GM12874 (cell line): Measurements from ENCODE around the gene ASTN2.

ENCODE experiments used
- TF ChIP-seq, protein P1 (sequence below): IDR thresholded peaks from 2 replicates; pipeline ENCODE4 v1.5.1; 2011; ENCODE audit warnings: low read depth, mild to moderate bottlenecking, control low read depth, low read length, moderate library complexity; ENCODE audit not compliant: insufficient read depth

Gene ASTN2

DNA sequence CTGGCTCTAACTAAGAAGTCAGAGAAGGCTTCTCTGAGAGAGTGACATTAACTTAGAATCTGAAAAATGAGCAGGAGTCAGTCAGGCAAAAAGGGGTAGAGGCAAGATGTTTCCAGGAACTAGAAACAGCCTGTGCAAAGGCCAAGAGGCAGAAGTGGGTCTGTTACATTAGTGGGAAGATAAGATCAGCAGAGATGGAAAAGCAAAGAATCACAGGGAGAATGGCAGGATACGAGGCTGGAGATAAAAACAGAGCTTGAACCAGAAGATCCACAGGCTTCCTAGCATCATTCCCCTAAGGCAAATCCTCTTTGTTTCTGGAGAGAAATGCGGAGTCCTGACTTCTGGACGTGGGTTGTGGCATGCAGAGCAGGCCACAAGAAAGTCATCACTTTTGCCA, 27.4 kb downstream of the ASTN2 start:
- TF ChIP-seq, protein P1, sequence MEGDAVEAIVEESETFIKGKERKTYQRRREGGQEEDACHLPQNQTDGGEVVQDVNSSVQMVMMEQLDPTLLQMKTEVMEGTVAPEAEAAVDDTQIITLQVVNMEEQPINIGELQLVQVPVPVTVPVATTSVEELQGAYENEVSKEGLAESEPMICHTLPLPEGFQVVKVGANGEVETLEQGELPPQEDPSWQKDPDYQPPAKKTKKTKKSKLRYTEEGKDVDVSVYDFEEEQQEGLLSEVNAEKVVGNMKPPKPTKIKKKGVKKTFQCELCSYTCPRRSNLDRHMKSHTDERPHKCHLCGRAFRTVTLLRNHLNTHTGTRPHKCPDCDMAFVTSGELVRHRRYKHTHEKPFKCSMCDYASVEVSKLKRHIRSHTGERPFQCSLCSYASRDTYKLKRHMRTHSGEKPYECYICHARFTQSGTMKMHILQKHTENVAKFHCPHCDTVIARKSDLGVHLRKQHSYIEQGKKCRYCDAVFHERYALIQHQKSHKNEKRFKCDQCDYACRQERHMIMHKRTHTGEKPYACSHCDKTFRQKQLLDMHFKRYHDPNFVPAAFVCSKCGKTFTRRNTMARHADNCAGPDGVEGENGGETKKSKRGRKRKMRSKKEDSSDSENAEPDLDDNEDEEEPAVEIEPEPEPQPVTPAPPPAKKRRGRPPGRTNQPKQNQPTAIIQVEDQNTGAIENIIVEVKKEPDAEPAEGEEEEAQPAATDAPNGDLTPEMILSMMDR, result no peak

DNA sequence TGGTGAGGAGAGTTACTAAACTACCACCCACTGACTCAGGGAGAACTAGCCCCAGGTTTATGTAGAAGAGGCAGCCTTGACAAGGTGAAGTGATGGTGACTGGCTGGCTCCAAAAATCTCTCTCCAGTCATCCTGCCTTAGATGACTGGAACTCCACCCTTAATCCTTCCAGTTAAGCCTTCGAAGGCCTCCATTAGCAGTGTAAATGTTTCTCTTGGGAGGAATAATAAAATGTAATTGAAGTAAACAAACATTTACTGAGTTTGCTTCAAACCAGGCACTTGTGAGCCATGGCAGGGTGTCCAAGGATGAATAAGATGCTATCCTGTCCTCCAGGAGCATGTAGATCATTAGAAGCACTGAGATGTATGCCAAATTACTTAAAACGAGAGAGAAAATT, 35.5 kb downstream of the ASTN2 start:
- TF ChIP-seq, protein P1, result no peak

DNA sequence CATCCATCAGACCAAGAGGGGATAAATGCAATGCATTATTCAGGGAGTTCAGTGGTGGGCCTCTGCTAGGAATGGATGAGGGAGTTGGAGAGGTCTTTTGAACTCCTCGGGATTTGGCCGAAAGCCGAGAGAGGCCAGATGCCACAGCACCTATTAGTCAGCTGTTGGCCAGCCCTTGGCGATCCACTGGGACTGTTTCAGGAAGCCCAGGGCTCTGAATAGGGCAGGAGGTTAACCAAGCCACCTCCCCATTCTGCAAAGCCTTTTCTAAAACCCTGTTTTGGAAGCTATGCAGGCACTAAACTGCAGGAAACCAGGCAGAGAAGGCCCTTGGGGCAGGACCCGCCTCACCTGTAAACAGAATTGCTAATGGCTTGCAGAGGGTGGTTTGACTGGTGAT, 37.8 kb downstream of the ASTN2 start:
- TF ChIP-seq, protein P1, result no peak

DNA sequence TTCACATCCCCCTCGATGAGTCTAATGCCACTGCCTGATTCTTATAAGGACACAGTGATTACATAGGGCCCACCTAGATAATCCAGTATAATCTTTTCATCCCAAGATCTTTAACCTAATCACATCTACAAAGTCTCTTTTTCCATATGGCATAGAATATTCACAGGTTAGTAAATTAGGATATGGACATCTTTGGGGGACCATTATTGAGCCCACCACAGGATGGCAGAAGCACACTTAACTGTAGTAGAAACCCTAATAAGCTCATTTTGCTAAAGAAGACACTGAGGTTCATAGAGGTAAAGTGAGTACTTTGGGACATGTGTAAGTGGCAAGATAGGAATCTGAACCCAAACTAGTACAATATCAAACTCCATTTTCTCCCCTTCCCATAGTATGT, 38.9 kb downstream of the ASTN2 start:
- TF ChIP-seq, protein P1, result no peak

DNA sequence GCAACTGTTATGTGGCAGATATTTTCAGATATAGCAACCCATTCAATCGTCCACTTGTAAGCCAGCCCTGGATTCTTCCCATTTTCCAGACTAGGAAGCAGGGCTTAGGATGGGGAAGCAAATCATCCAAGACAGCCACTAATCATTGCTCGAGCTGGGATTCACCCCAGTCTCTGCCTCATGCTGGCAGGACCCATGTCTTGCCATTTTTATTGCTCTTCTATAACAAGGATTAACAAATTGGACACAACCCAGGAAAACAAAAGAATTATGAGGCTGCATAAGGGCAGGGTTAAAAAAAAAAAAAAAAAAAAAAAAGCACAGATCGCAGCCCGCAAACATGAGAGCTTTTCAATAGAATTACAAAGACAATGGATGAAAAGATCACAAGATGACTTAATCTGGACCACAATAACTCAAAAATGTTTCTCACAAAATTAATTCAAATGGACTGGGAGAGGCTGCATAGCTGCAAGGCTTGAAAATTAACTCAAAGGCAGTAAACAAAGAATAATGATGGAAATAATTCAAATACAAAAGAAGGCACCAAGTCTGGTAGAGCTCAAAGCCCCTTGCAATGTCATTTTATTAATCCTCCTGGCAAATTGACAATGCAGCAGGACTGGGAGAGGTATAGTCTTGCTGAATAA, 40.7 kb downstream of the ASTN2 start:
- TF ChIP-seq, protein P1, result no peak

DNA sequence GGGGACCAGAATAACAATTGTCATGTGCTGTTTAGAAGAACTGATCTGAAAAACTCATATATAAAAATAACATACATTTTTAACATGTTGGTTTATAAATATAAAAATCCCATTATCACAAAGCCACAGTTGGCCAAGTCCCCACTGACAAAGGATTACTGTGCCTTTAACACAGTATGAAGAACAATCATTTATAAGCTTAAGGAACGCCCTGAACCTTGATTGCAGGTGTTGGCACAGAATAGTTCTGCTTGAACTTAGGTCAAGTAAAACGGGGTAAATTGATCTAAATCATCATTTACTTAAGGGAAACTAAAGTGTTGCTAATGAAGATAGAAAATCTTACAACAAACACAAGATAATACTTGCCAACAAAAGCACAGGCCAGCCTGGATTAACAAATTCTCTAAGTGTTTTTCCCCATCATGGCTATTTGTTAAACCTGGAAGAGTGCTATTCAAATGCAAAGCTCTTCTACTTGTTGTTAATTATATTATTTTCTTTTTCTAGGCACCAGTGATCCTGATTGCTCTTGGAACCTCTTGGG, 46.1 kb downstream of the ASTN2 start:
- TF ChIP-seq, protein P1, result no peak

DNA sequence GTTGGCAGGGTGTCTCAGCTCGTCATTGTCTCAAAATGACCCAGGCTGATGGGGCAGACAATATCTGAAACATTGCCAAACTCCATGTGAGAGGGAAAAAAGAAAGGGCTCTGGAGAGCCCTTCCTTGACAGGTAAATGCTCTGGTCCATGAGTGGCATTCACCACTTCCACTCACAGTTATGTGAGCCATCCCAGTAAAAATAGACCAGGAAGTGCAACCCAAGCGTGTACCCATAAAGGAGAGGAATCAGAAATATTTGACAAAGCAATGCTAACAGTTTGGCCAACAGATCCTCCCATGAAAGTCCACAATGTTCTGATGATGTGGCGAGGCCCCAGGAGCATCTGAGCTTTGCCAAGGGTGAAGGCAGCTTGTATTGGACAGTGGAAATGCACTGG, 49.4 kb downstream of the ASTN2 start:
- TF ChIP-seq, protein P1, result no peak
